ENCODE measurements around the gene GPR108. TPM values are rescaled to one million over a fixed set of nuclear protein-coding genes. Genes with fewer than 3 reads are reported as not detected.

Gene GPR108
- total RNA-seq, 1 donor: 43.9 TPM

DNA sequence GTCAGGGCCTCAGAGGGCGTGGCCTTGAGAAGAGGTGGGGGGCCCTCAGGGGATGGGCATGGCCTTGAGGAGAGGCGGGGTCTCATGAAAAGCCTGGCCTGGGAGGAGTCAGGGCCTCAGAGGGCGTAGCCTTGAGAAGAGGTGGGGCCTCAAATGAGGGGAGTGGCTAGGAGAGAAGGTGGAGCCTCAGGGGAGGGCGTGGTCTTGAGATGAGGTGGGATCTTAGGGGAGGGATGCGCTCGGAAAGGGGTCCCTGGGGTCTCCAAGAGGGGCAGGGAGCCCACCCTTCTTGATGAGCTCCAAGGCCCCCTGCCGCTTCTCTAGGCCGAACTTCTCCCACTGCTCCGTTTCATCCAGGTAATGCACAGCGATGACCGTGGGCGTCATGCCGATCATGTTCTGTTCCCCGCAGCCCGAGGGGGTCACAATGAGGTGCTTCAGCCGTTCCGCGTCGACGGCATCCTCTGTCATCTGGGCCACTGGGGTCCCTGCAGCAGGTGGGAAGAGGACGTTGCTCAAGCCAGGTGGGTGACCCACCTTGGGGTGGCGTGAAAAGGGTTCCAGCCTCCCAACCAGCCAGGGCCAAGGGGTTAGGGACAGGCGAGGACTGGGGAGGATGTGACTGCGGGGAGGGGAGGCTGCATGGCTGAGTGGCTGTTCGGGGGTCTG, 43.1 kb downstream of the GPR108 start:
- Histone ChIP-seq H3K27me3 (ENCODE audit: insufficient read depth, low read length) (no peaks in the 10 kb centered on the region), H3K4me1 (ENCODE audit: insufficient read depth, low read length) (no peaks in the 10 kb centered on the region), H3K4me3 (ENCODE audit: low read length) (no peak overlapping the region), H3K9me3 (ENCODE audit: low read depth, low read length) (no peaks in the 10 kb centered on the region)

GRCh38 chr19:6693681-6694080, 43.7 kb downstream of the GPR108 start:
- H3K4me3 ChIP-seq (ENCODE audit: low read length): no peak overlapping the region
- no peaks in the 10 kb centered on the region for H3K27me3 ChIP-seq (ENCODE audit: insufficient read depth, low read length)
- no peaks in the 10 kb centered on the region for H3K4me1 ChIP-seq (ENCODE audit: insufficient read depth, low read length)

DNA sequence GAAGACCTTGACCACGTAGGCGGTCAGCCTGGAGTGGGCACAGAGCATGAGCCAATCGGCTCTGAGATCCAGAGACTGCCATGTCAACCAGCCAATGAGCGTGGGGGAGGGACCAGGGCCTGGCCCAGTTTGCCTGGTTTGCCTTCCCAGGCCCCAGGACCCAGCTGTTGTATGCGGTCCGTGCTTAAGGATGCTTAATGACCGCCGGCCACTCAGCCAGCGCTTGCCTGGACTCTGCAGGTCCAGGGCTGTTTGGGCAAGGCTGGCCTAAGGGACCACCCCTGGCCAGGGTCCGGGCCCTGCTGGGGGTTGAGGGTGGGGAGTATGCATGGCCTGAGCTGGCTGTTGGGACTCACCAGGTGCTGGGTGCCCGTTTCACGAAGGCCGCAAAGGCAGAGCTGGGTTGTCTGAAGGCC, 44.3 kb downstream of the GPR108 start:
- Histone ChIP-seq H3K4me3 (ENCODE audit: low read length) (no peak overlapping the region), H3K9me3 (ENCODE audit: low read depth, low read length) (no peaks in the 10 kb centered on the region), H3K4me1 (ENCODE audit: insufficient read depth, low read length) (no peaks in the 10 kb centered on the region), H3K27me3 (ENCODE audit: insufficient read depth, low read length) (no peaks in the 10 kb centered on the region)

More at GRCh38 chr19:6693681-6694080, 43.7 kb downstream of the GPR108 start:
- H3K9me3 ChIP-seq (ENCODE audit: low read depth, low read length): no peaks in the 10 kb centered on the region

- Histone ChIP-seq H3K9me3 (ENCODE audit: low read depth, low read length) (no peaks in the 10 kb centered on the region), H3K4me3 (ENCODE audit: low read length) (no peak overlapping the region), H3K4me1 (ENCODE audit: insufficient read depth, low read length) (no peaks in the 10 kb centered on the region), H3K27me3 (ENCODE audit: insufficient read depth, low read length) (no peaks in the 10 kb centered on the region)
These were observed 45.4 kb downstream of the GPR108 start for GRCh38 chr19:6692027-6692426.

DNA sequence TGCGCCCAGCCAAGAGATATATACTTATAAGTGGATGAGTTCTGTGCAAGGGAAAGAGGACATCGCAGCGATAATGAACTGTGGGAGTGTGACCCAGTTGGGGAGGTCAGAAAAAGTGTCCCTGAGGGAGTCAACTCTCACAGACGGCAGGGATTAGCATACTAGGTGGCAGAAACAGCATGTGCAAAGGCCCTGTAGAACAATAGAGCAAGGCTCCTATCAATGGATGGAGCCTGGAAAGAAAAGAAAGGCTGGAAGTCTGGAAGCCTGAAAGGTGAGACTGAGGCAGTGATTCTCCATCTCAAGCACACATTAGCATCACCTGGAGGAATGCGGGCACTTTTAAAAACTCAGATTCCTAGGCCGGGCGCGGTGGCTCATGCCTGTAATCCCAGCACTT, 46.0 kb downstream of the GPR108 start:
- H3K27me3 ChIP-seq (ENCODE audit: insufficient read depth, low read length): no peaks in the 10 kb centered on the region
- H3K9me3 ChIP-seq (ENCODE audit: low read depth, low read length): no peaks in the 10 kb centered on the region

GRCh38 chr19:6690160-6690885, 47.1 kb downstream of the GPR108 start:
- H3K4me1 ChIP-seq (ENCODE audit: insufficient read depth, low read length): peaks cover 15% of the 10 kb centered on the region
- H3K4me3 ChIP-seq (ENCODE audit: low read length): no peak overlapping the region
- no peaks in the 10 kb centered on the region for H3K9me3 ChIP-seq (ENCODE audit: low read depth, low read length)
- no peaks in the 10 kb centered on the region for H3K27me3 ChIP-seq (ENCODE audit: insufficient read depth, low read length)

More for the DNA sequence above, 46.0 kb downstream of the GPR108 start:
- no peak overlapping the region for H3K4me3 ChIP-seq (ENCODE audit: low read length)
- H3K4me1 ChIP-seq (ENCODE audit: insufficient read depth, low read length): peaks cover 6% of the 10 kb centered on the region

- Histone ChIP-seq H3K4me3 (ENCODE audit: low read length) (no peak overlapping the region), H3K27me3 (ENCODE audit: insufficient read depth, low read length) (no peaks in the 10 kb centered on the region), H3K4me1 (ENCODE audit: insufficient read depth, low read length) (peaks cover 18% of the 10 kb centered on the region), H3K9me3 (ENCODE audit: low read depth, low read length) (no peaks in the 10 kb centered on the region)
These were observed 50.3 kb downstream of the GPR108 start for GRCh38 chr19:6687114-6687513.

- Histone ChIP-seq H3K4me1 (ENCODE audit: insufficient read depth, low read length) (peaks cover 18% of the 10 kb centered on the region), H3K9me3 (ENCODE audit: low read depth, low read length) (no peaks in the 10 kb centered on the region), H3K4me3 (ENCODE audit: low read length) (no peak overlapping the region), H3K27me3 (ENCODE audit: insufficient read depth, low read length) (no peaks in the 10 kb centered on the region)
These were observed 50.8 kb downstream of the GPR108 start for GRCh38 chr19:6686628-6686975.

DNA sequence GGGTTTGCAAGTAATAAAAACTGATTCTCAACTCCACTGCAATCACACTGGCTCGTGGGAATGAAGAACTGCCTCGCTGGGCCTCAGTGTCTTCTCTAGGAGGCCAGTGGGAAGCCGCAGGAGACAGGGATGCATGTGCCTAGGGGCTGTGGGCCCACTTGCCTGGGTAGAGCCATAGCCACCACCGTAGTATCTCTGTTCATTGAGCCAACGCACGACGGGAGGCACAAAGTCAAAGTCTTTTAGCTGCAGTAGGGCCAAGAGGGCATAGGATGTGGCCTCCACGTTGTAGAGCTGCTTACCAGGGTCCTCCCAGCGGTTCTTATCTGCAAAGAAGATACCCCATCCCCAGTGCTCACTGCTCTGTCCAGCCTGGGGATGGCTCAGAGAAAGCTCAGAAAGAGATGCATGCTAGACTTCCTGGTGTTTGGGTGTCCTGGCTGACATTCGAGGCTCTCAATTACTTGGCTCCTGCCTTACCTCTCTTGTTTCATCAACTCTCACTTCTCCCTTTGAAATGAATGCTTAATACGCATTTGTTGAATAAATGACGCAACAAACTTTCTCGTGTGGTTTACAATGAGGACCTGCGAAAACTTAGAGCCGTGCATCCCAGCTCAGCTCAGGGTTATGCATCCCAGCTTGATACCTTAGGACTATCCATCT, 51.3 kb downstream of the GPR108 start:
- Histone ChIP-seq H3K4me1 (ENCODE audit: insufficient read depth, low read length) (peaks cover 18% of the 10 kb centered on the region), H3K27me3 (ENCODE audit: insufficient read depth, low read length) (no peaks in the 10 kb centered on the region), H3K4me3 (ENCODE audit: low read length) (no peak overlapping the region), H3K9me3 (ENCODE audit: low read depth, low read length) (no peaks in the 10 kb centered on the region)

- Histone ChIP-seq H3K4me1 (ENCODE audit: insufficient read depth, low read length) (peaks cover 18% of the 10 kb centered on the region), H3K27me3 (ENCODE audit: insufficient read depth, low read length) (no peaks in the 10 kb centered on the region), H3K9me3 (ENCODE audit: low read depth, low read length) (no peaks in the 10 kb centered on the region), H3K4me3 (ENCODE audit: low read length) (no peak overlapping the region)
These were observed 51.9 kb downstream of the GPR108 start for GRCh38 chr19:6685482-6685881.

GRCh38 chr19:6683971-6684370, 53.4 kb downstream of the GPR108 start:
- Histone ChIP-seq H3K27me3 (ENCODE audit: insufficient read depth, low read length) (no peaks in the 10 kb centered on the region), H3K4me3 (ENCODE audit: low read length) (no peak overlapping the region), H3K9me3 (ENCODE audit: low read depth, low read length) (no peaks in the 10 kb centered on the region), H3K4me1 (ENCODE audit: insufficient read depth, low read length) (peaks cover 23% of the 10 kb centered on the region)

GRCh38 chr19:6682607-6683128, 54.7 kb downstream of the GPR108 start:
- H3K9me3 ChIP-seq (ENCODE audit: low read depth, low read length): no peaks in the 10 kb centered on the region
- H3K4me3 ChIP-seq (ENCODE audit: low read length): no peak overlapping the region
- H3K27me3 ChIP-seq (ENCODE audit: insufficient read depth, low read length): no peaks in the 10 kb centered on the region
- H3K4me1 ChIP-seq (ENCODE audit: insufficient read depth, low read length): peaks cover 31% of the 10 kb centered on the region

- H3K4me1 ChIP-seq (ENCODE audit: insufficient read depth, low read length): peaks cover 23% of the 10 kb centered on the region
- H3K4me3 ChIP-seq (ENCODE audit: low read length): no peak overlapping the region
- no peaks in the 10 kb centered on the region for H3K27me3 ChIP-seq (ENCODE audit: insufficient read depth, low read length)
- H3K9me3 ChIP-seq (ENCODE audit: low read depth, low read length): no peaks in the 10 kb centered on the region
These were observed 57.2 kb downstream of the GPR108 start for GRCh38 chr19:6680141-6680540.

Data from mononuclear cell (primary cell).